GM19023 (cell line): ENCODE measurements around the gene SYP.

ENCODE experiments used
- ATAC-seq: cut with Tn5 transposase; IDR thresholded peaks from one replicate; pipeline ENCODE4 v1.9.1; 2021; ENCODE audit warnings: mild to moderate bottlenecking, moderate library complexity; ENCODE audit not compliant: unreplicated experiment

Gene SYP

GRCh38 chrX:49221868-49222267, 21.9 kb upstream of the SYP start:
- ATAC-seq, result no peak

- no peak for ATAC-seq
Observed at GRCh38 chrX:49220100-49220499, 20.1 kb upstream of the SYP start.

GRCh38 chrX:49214996-49215526, 15.1 kb upstream of the SYP start:
- no peak for ATAC-seq

- ATAC-seq, result no peak
Observed at GRCh38 chrX:49214416-49214815, 14.4 kb upstream of the SYP start.

GRCh38 chrX:49212861-49213260, 12.9 kb upstream of the SYP start:
- ATAC-seq, result no peak

GRCh38 chrX:49212209-49212608, 12.2 kb upstream of the SYP start:
- no peak for ATAC-seq

GRCh38 chrX:49211074-49211473, 11.1 kb upstream of the SYP start:
- no peak for ATAC-seq

GRCh38 chrX:49210406-49210805, 10.4 kb upstream of the SYP start:
- ATAC-seq, result no peak

- no peak for ATAC-seq
Observed at GRCh38 chrX:49209434-49210251, 9.7 kb upstream of the SYP start.

GRCh38 chrX:49208399-49208798, 8.4 kb upstream of the SYP start:
- no peak for ATAC-seq

- no peak for ATAC-seq
Observed at GRCh38 chrX:49206543-49206942, 6.5 kb upstream of the SYP start.

- no peak for ATAC-seq
Observed at GRCh38 chrX:49205443-49205842, 5.5 kb upstream of the SYP start.

- ATAC-seq, result no peak
Observed at GRCh38 chrX:49204709-49205108, 4.7 kb upstream of the SYP start.

- ATAC-seq, result no peak
Observed at GRCh38 chrX:49204017-49204416, 4.0 kb upstream of the SYP start.

- ATAC-seq, result no peak
Observed at GRCh38 chrX:49203536-49203935, 3.5 kb upstream of the SYP start.

GRCh38 chrX:49202022-49202421, 2.0 kb upstream of the SYP start:
- ATAC-seq, result no peak

GRCh38 chrX:49199315-49199595, 738 bp downstream of the SYP start:
- ATAC-seq, result no peak

GRCh38 chrX:49198540-49199314, 1.3 kb downstream of the SYP start:
- ATAC-seq, result no peak

GRCh38 chrX:49197543-49198087, 2.4 kb downstream of the SYP start:
- no peak for ATAC-seq

- ATAC-seq, result no peak
Observed at GRCh38 chrX:49193542-49193964, 6.4 kb downstream of the SYP start.

GRCh38 chrX:49192722-49193328, 7.2 kb downstream of the SYP start:
- ATAC-seq, result no peak
